VCaP (cell line): Measurements from ENCODE around the gene BAK1.

ENCODE experiments used
- H3K27ac ChIP-seq: fragments of 450-650 bp; 2 replicates; pipeline ENCODE4 v1.5.1; 2017
- TF ChIP-seq, protein P1 (sequence below): fragments of 450-650 bp; conservative IDR thresholded peaks from 2 replicates; pipeline ENCODE4 v1.5.1; 2017; ENCODE audit warnings: mild to moderate bottlenecking, moderate library complexity

Gene BAK1

DNA sequence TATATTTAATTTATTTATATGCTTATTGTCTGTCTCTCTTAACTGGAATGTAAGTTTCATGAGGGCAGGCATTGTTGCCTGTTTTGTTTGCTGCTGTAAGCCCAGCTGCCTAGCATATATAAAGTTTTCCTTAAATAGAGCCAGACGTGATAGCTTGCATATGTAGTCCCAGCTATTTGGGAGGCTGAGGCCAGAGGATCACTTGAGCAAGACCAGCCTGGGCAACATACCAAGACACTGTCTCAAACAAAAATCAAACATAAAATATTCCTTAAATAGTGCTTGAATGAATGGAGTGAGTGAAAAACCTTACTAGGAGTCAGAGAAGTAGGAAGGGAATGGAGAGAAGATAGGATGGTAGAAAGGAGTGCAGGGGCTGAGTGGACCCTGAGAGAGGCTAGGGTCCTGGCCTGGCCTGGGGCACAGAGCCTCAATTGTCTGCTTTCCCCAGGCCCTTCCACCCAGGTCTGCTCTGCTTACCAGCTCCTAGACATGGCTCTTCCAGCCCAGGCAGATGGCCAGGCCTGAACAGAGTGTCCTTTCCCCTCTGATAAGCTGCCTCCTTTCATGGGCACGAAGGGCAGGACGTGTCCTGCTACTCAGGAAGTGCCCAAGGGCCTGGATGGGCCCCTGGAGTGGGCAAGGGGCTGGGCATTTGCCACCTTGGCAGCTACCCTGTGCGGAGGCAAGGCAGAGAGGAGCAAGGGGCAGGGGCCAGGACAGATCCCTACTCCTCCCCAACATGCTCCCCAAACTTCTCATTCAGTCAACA, 17.7 kb upstream of the BAK1 start:
- H3K27ac ChIP-seq: peak overlapping the region; percentile 63
- TF ChIP-seq, protein P1, sequence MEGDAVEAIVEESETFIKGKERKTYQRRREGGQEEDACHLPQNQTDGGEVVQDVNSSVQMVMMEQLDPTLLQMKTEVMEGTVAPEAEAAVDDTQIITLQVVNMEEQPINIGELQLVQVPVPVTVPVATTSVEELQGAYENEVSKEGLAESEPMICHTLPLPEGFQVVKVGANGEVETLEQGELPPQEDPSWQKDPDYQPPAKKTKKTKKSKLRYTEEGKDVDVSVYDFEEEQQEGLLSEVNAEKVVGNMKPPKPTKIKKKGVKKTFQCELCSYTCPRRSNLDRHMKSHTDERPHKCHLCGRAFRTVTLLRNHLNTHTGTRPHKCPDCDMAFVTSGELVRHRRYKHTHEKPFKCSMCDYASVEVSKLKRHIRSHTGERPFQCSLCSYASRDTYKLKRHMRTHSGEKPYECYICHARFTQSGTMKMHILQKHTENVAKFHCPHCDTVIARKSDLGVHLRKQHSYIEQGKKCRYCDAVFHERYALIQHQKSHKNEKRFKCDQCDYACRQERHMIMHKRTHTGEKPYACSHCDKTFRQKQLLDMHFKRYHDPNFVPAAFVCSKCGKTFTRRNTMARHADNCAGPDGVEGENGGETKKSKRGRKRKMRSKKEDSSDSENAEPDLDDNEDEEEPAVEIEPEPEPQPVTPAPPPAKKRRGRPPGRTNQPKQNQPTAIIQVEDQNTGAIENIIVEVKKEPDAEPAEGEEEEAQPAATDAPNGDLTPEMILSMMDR: no peak

GRCh38 chr6:33596894-33597293, 16.8 kb upstream of the BAK1 start:
- peak overlapping the region; percentile 63 for H3K27ac ChIP-seq

DNA sequence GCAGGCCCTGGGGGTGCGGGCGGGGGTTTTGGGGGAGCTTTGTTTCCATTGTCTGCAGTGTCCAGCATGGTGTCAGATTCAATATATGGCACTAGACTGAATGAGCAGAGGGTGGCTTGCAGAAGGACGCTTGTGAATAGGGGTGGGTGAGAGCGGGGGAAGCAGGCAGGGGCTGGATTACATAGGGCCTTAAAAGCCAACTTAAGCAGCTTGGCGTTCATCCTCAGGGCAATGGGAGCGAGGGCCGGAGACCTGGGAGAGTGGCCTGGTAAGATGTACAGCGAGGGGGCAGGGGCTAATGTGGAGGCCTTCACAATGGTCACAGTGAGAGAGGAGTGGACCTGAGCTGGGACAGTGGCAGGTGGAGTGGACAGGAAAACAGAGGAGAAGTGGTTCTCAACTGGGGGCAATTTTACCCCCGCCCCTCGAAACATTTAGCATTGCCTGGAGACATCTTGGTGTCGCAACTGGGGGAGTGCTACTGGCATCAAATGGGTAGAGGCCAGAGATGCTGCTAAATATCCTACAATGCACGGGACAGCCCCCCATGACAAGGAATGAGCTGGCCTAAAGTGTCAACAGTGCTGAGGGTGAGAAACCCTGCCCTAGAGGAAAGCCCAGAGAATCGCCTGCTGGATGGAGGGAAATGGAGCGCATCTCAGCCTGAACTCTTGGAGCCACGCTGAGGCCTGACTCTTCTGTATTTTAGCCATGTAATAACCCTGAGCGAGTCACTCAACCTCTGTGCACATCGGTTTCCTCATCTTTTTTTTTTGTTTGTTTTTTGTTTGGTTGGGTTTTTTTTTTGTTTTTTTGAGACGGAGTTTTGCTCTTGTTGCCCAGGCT, 15.1 kb upstream of the BAK1 start:
- TF ChIP-seq, protein P1: no peak
- H3K27ac ChIP-seq: no peak overlapping the region

DNA sequence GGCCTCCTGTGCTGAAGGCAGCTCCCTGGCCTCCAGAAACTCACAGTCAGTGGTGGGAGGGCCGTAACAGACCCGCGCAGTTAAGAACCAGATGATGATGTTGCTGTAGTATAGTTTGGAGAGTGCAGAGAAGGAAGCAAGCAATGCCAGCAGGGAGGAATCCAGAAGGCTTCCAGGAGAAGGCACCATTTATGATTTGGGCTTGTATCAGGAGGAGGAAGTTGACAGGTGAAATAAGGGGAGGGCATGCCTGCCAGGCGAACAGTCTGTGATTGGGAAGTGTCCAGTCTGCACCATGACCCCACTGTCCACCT, 13.3 kb upstream of the BAK1 start:
- TF ChIP-seq, protein P1: no peak
- no peak overlapping the region for H3K27ac ChIP-seq

- no peak overlapping the region for H3K27ac ChIP-seq
- TF ChIP-seq, protein P1: no peak
Observed at GRCh38 chr6:33592595-33593413, 12.7 kb upstream of the BAK1 start.

- no peak overlapping the region for H3K27ac ChIP-seq
- TF ChIP-seq, protein P1: no peak
Observed at GRCh38 chr6:33592280-33592594, 12.2 kb upstream of the BAK1 start.

GRCh38 chr6:33591424-33592032, 11.5 kb upstream of the BAK1 start:
- TF ChIP-seq, protein P1: no peak
- H3K27ac ChIP-seq: no peak overlapping the region
